ENCODE results near the gene ANKRD60. TPM values are rescaled to one million over a fixed set of nuclear protein-coding genes. Genes with fewer than 3 reads are reported as not detected.
A peak's percentile ranks its signal among the peaks of the same experiment; 100 is the strongest.

Gene ANKRD60
- total and polyA plus RNA-seq, 5 donors from 2014 or later, result not detected

DNA sequence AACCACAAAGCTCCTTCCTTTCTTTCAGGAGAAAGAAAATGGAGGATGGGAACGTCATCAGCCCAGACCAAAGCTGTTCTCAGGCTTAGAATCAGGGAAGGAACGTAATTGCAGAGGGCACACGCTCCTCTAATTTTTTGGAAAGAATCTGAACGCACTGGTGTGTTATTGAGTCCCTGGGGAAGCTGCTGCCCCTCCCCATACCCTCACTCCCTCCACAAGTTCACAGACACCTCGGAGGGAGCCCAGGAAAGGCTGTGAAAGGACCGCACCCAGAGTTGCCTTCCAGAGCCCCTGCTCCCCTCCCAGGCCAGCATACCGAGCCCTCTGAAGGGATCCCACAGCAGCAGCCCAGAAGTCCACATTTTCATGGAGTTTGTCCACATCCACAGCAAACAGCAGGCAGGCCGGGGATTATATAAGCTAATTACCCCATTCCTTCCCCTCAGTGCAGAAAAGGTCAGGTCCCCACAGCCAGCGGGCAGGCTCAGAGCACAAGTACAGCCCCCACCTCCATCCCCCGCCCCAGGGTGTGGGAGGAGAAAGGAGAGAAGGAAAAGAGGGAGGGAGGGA, 53.7 kb downstream of the ANKRD60 start:
- peaks cover 6% of the 10 kb centered on the region for H3K4me1 ChIP-seq (ENCODE audit: control insufficient read depth, insufficient read depth, low read length, poor library complexity, severe bottlenecking)
- peaks cover 0 to 2% (median 0%) of the 10 kb centered on the region in 7 donors for H3K9me3 Mint-ChIP-seq
- H3K27me3 ChIP-seq (ENCODE audit: control insufficient read depth, insufficient read depth, low read length), result no peaks in the 10 kb centered on the region
- no peak overlapping the region for H3K27ac Mint-ChIP-seq
- peaks cover 0 to 25% (median 3%) of the 10 kb centered on the region in 4 donors for H3K4me1 Mint-ChIP-seq
- no peak overlapping the region for H3K27ac ChIP-seq (ENCODE audit: insufficient read depth, low read length, poor library complexity, severe bottlenecking)
- H3K4me3 Mint-ChIP-seq, result peak overlapping the region in 1 of 4 donors; percentile 21
- no peak overlapping the region for H3K4me3 ChIP-seq (ENCODE audit: low read depth, low read length)
- H3K36me3 Mint-ChIP-seq, result no peaks in the 10 kb centered on the region
- H3K27me3 Mint-ChIP-seq, result peaks cover 9% of the 10 kb centered on the region
- H3K36me3 ChIP-seq (ENCODE audit: control insufficient read depth, insufficient read depth, low read length), result no peaks in the 10 kb centered on the region
- ATAC-seq (ENCODE audit: low read depth in 2 of 2) (no peak), DNase-seq (no peak)
- no peaks in the 10 kb centered on the region for H3K9me3 ChIP-seq (ENCODE audit: control insufficient read depth in 2 of 2, low read length in 2 of 2)

DNA sequence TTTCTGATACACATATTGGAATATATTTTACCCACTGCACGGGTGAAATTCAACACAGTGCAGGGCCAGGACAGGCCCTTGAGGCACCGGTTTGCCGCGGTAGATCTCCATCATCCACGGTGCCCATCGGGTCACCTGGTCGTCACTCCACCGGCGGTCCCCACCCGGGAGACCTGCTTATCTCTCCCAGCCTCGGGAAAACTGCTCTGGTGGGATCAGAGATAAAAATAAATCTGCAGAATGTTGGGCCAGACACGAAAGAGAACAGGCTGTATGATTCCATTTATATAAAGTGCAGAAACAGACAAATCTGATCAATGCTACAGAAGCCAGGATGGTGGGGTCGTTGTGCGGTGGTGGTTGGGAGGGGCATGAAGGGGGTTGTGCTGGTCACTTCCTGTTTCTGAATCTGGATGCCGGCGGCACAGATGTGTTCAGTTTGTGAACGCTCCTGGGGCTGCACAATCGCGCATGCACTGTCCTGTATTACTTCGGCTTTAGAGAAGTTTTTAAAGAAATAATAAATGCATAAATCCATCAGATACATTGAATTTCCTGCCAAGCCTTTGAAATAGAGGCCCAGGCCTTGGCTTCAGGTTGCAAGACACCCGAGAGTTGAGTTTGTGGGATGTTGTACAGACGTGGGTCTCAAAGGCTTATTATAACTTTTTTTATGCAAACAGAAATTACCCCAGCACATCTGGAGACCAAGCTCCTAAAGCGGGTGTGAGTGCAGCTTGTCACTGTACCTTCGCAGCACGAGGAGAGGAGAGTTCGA, 54.3 kb downstream of the ANKRD60 start:
- peak overlapping the region in 1 of 3 donors; percentile 76 for H3K27ac Mint-ChIP-seq
- H3K27me3 Mint-ChIP-seq, result peaks cover 7% of the 10 kb centered on the region
- H3K27me3 ChIP-seq (ENCODE audit: control insufficient read depth, insufficient read depth, low read length), result no peaks in the 10 kb centered on the region
- ATAC-seq (ENCODE audit: low read depth in 2 of 2) (no peak), DNase-seq (no peak)
- peak overlapping the region in 1 of 4 donors; percentile 21 for H3K4me3 Mint-ChIP-seq
- no peaks in the 10 kb centered on the region for H3K36me3 Mint-ChIP-seq
- no peak overlapping the region for H3K27ac ChIP-seq (ENCODE audit: insufficient read depth, low read length, poor library complexity, severe bottlenecking)
- no peaks in the 10 kb centered on the region for H3K4me1 ChIP-seq (ENCODE audit: control insufficient read depth, insufficient read depth, low read length, poor library complexity, severe bottlenecking)
- H3K9me3 Mint-ChIP-seq, result no peaks in the 10 kb centered on the region
- peaks cover 0 to 21% (median 3%) of the 10 kb centered on the region in 4 donors for H3K4me1 Mint-ChIP-seq
- no peaks in the 10 kb centered on the region for H3K36me3 ChIP-seq (ENCODE audit: control insufficient read depth, insufficient read depth, low read length)
- no peak overlapping the region for H3K4me3 ChIP-seq (ENCODE audit: low read depth, low read length)
- H3K9me3 ChIP-seq (ENCODE audit: control insufficient read depth in 2 of 2, low read length in 2 of 2), result no peaks in the 10 kb centered on the region

DNA sequence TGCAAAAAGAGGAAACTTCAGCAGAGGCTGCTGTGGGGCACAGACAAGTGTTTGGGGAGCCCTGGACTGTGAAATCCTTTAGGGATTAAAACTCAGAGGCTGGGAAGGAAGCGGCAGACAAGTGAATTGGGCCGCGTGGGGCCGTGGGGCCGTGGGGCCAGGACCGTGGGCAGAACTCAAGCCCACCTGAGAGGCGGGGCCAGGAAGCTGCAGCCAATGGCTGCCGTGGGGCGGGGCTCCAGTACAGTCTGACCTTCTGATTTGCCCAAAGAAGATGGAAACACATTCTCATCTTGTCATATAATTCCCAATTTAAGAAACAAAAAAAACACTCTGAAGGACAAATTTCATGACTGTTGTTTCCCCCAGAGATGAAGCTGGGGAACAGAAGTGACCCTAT, 55.4 kb downstream of the ANKRD60 start:
- no peaks in the 10 kb centered on the region for H3K36me3 ChIP-seq (ENCODE audit: control insufficient read depth, insufficient read depth, low read length)
- Mint-ChIP-seq H3K36me3 (no peaks in the 10 kb centered on the region), H3K27me3 (peaks cover 5% of the 10 kb centered on the region), H3K27ac (peak overlapping the region in 1 of 3 donors; percentile 76), H3K9me3 (no peaks in the 10 kb centered on the region), H3K4me1 (peaks cover 0 to 20% (median 3%) of the 10 kb centered on the region in 4 donors), H3K4me3 (no peak overlapping the region)
- no peaks in the 10 kb centered on the region for H3K27me3 ChIP-seq (ENCODE audit: control insufficient read depth, insufficient read depth, low read length)
- H3K4me1 ChIP-seq (ENCODE audit: control insufficient read depth, insufficient read depth, low read length, poor library complexity, severe bottlenecking), result no peaks in the 10 kb centered on the region
- no peaks in the 10 kb centered on the region for H3K9me3 ChIP-seq (ENCODE audit: control insufficient read depth in 2 of 2, low read length in 2 of 2)
- H3K27ac ChIP-seq (ENCODE audit: insufficient read depth, low read length, poor library complexity, severe bottlenecking), result no peak overlapping the region
- no peak for DNase-seq
- ATAC-seq (ENCODE audit: low read depth in 2 of 2), result no peak
- H3K4me3 ChIP-seq (ENCODE audit: low read depth, low read length), result no peak overlapping the region

DNA sequence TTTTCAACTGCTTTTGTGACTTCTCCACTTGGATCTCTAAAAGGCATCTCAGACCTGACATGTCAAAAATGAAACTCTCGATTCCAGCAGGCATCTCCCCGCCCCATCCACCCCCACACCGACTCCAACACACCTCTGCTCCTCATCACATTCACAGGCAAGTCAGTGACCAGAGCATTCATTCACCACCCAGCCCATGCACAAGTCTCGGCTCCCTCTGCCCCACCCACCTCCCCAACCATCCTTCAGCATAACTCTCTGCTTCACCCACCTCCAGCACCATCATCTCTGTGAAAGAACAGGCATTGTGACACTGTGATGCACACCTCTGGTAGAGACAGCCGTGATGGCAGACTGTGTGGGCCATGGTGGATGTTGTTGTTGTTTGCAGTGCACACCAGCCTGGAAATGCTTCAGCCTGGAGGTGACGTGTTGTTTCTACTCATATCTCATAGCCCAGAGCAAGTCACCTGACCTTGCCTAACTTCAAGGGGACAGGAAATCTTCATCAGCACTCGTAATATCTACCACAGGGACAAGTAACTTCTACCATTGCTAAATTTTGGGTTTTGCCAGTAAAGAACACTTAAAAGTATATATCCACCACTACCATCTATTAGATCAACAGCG, 56.5 kb downstream of the ANKRD60 start:
- Histone ChIP-seq H3K4me1 (ENCODE audit: control insufficient read depth, insufficient read depth, low read length, poor library complexity, severe bottlenecking) (no peaks in the 10 kb centered on the region), H3K9me3 (ENCODE audit: control insufficient read depth in 2 of 2, low read length in 2 of 2) (no peaks in the 10 kb centered on the region), H3K27ac (ENCODE audit: insufficient read depth, low read length, poor library complexity, severe bottlenecking) (no peak overlapping the region), H3K4me3 (ENCODE audit: low read depth, low read length) (no peak overlapping the region), H3K27me3 (ENCODE audit: control insufficient read depth, insufficient read depth, low read length) (no peaks in the 10 kb centered on the region), H3K36me3 (ENCODE audit: control insufficient read depth, insufficient read depth, low read length) (no peaks in the 10 kb centered on the region)
- ATAC-seq (ENCODE audit: low read depth in 2 of 2), result peak in 1 of 2 donors; percentile 55
- Mint-ChIP-seq H3K4me1 (peaks cover 0 to 20% (median 3%) of the 10 kb centered on the region in 4 donors), H3K36me3 (no peaks in the 10 kb centered on the region), H3K4me3 (peak overlapping the region in 1 of 4 donors; percentile 44), H3K27ac (peak overlapping the region in 2 of 3 donors; percentile 6 to 73), H3K27me3 (peaks cover 5% of the 10 kb centered on the region), H3K9me3 (no peaks in the 10 kb centered on the region)
- DNase-seq, result peak in 1 of 3 donors; percentile 12

DNA sequence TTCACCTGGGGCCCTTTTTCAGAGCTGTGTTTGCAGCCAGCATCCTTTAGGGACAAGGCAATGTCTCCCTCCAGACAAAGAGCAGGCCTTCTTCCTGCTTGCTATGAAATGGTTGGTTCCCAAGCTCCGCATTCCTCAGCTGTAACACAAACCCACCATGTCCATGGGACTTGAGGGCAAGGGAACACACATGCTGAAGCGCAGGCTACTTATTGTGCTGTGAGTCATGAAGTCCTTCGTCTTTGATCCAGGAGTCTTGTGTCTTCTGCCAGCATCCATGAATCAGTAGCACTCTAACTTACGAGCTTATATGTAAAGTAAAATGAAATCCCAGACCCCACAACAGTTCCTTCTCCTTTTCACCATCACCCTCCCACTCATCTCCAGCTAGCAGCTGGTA, 59.0 kb downstream of the ANKRD60 start:
- no peaks in the 10 kb centered on the region for H3K9me3 ChIP-seq (ENCODE audit: control insufficient read depth in 2 of 2, low read length in 2 of 2)
- no peaks in the 10 kb centered on the region for H3K9me3 Mint-ChIP-seq
- peaks cover 0 to 16% (median 1%) of the 10 kb centered on the region in 4 donors for H3K4me1 Mint-ChIP-seq
- H3K36me3 ChIP-seq (ENCODE audit: control insufficient read depth, insufficient read depth, low read length), result no peaks in the 10 kb centered on the region
- no peak overlapping the region for H3K27ac Mint-ChIP-seq
- no peaks in the 10 kb centered on the region for H3K27me3 ChIP-seq (ENCODE audit: control insufficient read depth, insufficient read depth, low read length)
- DNase-seq (no peak), ATAC-seq (ENCODE audit: low read depth in 2 of 2) (no peak)
- no peaks in the 10 kb centered on the region for H3K36me3 Mint-ChIP-seq
- H3K4me3 ChIP-seq (ENCODE audit: low read depth, low read length), result no peak overlapping the region
- H3K4me3 Mint-ChIP-seq, result no peak overlapping the region
- no peak overlapping the region for H3K27ac ChIP-seq (ENCODE audit: insufficient read depth, low read length, poor library complexity, severe bottlenecking)
- no peaks in the 10 kb centered on the region for H3K4me1 ChIP-seq (ENCODE audit: control insufficient read depth, insufficient read depth, low read length, poor library complexity, severe bottlenecking)
- H3K27me3 Mint-ChIP-seq, result no peaks in the 10 kb centered on the region

DNA sequence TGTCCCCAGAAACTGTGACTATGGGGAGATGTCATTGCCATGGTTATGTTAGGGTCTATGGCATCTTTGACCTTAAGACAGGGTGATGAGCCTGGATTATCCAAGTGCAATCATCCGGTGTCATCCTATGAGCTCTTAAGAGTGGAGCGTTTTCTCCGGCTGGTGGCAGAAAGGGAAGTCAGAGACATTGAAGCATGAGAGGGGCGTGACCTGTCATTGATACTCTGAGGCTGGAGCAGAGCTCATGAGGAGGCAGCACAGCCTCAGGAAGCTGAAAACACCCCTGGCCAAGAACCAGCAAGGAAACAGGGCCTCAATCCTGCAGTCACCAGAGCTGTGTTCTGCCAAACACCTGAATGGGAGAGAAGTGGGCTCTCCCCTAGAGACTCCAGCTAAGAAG, 59.6 kb downstream of the ANKRD60 start:
- H3K9me3 Mint-ChIP-seq, result no peaks in the 10 kb centered on the region
- Histone ChIP-seq H3K4me1 (ENCODE audit: control insufficient read depth, insufficient read depth, low read length, poor library complexity, severe bottlenecking) (no peaks in the 10 kb centered on the region), H3K27me3 (ENCODE audit: control insufficient read depth, insufficient read depth, low read length) (no peaks in the 10 kb centered on the region), H3K27ac (ENCODE audit: insufficient read depth, low read length, poor library complexity, severe bottlenecking) (no peak overlapping the region), H3K9me3 (ENCODE audit: control insufficient read depth in 2 of 2, low read length in 2 of 2) (no peaks in the 10 kb centered on the region), H3K36me3 (ENCODE audit: control insufficient read depth, insufficient read depth, low read length) (no peaks in the 10 kb centered on the region), H3K4me3 (ENCODE audit: low read depth, low read length) (no peak overlapping the region)
- no peak overlapping the region for H3K4me3 Mint-ChIP-seq
- DNase-seq (no peak), ATAC-seq (ENCODE audit: low read depth in 2 of 2) (no peak)
- H3K36me3 Mint-ChIP-seq, result no peaks in the 10 kb centered on the region
- no peaks in the 10 kb centered on the region for H3K27me3 Mint-ChIP-seq
- H3K27ac Mint-ChIP-seq, result no peak overlapping the region
- H3K4me1 Mint-ChIP-seq, result peaks cover 0 to 10% (median 0%) of the 10 kb centered on the region in 4 donors

DNA sequence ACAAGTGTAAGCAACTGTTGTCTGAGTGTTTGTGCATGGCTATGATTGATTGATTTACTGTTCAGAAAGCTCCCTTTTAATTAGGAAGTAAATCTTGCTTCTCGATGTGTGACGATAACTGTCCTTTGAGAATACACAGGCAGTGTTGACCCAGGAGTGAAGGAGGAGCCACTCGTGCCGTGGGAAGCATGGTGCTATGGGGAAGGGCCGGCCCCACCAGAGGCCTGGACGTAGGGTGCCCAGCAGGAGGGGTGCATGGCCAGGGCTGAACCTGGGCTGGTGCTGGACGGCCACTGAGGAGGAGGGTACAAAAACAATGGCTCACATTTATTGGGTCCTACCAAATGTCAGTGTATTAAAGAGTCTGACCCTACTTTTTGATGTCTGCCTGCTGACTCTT, 60.7 kb downstream of the ANKRD60 start:
- no peaks in the 10 kb centered on the region for H3K36me3 ChIP-seq (ENCODE audit: control insufficient read depth, insufficient read depth, low read length)
- H3K27ac Mint-ChIP-seq, result no peak overlapping the region
- no peak overlapping the region for H3K27ac ChIP-seq (ENCODE audit: insufficient read depth, low read length, poor library complexity, severe bottlenecking)
- H3K9me3 Mint-ChIP-seq, result no peaks in the 10 kb centered on the region
- no peak overlapping the region for H3K4me3 ChIP-seq (ENCODE audit: low read depth, low read length)
- H3K4me3 Mint-ChIP-seq, result no peak overlapping the region
- no peak for DNase-seq
- no peaks in the 10 kb centered on the region for H3K4me1 ChIP-seq (ENCODE audit: control insufficient read depth, insufficient read depth, low read length, poor library complexity, severe bottlenecking)
- H3K27me3 ChIP-seq (ENCODE audit: control insufficient read depth, insufficient read depth, low read length), result no peaks in the 10 kb centered on the region
- H3K4me1 Mint-ChIP-seq, result peaks cover 0 to 8% (median 0%) of the 10 kb centered on the region in 4 donors
- no peak for ATAC-seq (ENCODE audit: low read depth in 2 of 2)
- no peaks in the 10 kb centered on the region for H3K36me3 Mint-ChIP-seq
- no peaks in the 10 kb centered on the region for H3K27me3 Mint-ChIP-seq
- no peaks in the 10 kb centered on the region for H3K9me3 ChIP-seq (ENCODE audit: control insufficient read depth in 2 of 2, low read length in 2 of 2)
